Measurements from ENCODE around the gene VNN1.
"Not testable (repeated sequence)": the region's sequence is repeated elsewhere in the genome, so short reads cannot be mapped to it uniquely, and the experiment has no call there.

VNN1 gene

GRCh38 chr6:132719736-132720448, 6.0 kb upstream of the VNN1 start:
- DNase-seq = no peak

- no peak for DNase-seq
These were observed 2.2 kb upstream of the VNN1 start for GRCh38 chr6:132715881-132716637.

- DNase-seq = no peak
These were observed 1.3 kb upstream of the VNN1 start for GRCh38 chr6:132715204-132715603.

- no peak for DNase-seq
These were observed 305 bp upstream of the VNN1 start for GRCh38 chr6:132714160-132714559.

GRCh38 chr6:132712366-132712765, 1.5 kb downstream of the VNN1 start:
- no peak for DNase-seq

GRCh38 chr6:132708771-132709170, 5.1 kb downstream of the VNN1 start:
- no peak for DNase-seq

GRCh38 chr6:132708002-132708401, 5.9 kb downstream of the VNN1 start:
- no peak for DNase-seq

GRCh38 chr6:132706756-132707155, 7.1 kb downstream of the VNN1 start:
- DNase-seq = not testable (repeated sequence)

- DNase-seq = no peak
These were observed 9.9 kb downstream of the VNN1 start for GRCh38 chr6:132703936-132704335.

- DNase-seq = no peak
These were observed 15.2 kb downstream of the VNN1 start for GRCh38 chr6:132698608-132699007.

GRCh38 chr6:132695773-132696172, 18.1 kb downstream of the VNN1 start:
- DNase-seq = no peak

- DNase-seq = no peak
These were observed 20.4 kb downstream of the VNN1 start for GRCh38 chr6:132693478-132693877.

GRCh38 chr6:132690678-132691077, 23.2 kb downstream of the VNN1 start:
- no peak for DNase-seq

GRCh38 chr6:132687306-132687705, 26.5 kb downstream of the VNN1 start:
- no peak for DNase-seq

- no peak for DNase-seq
These were observed 27.3 kb downstream of the VNN1 start for GRCh38 chr6:132686531-132686930.

- DNase-seq = no peak
These were observed 28.8 kb downstream of the VNN1 start for GRCh38 chr6:132685009-132685408.

- DNase-seq = no peak
These were observed 29.6 kb downstream of the VNN1 start for GRCh38 chr6:132684272-132684671.

GRCh38 chr6:132683543-132683942, 30.3 kb downstream of the VNN1 start:
- no peak for DNase-seq

GRCh38 chr6:132679094-132679493, 34.8 kb downstream of the VNN1 start:
- not testable (repeated sequence) for DNase-seq

GRCh38 chr6:132675749-132676148, 38.1 kb downstream of the VNN1 start:
- DNase-seq = no peak

GRCh38 chr6:132675002-132675401, 38.9 kb downstream of the VNN1 start:
- DNase-seq = no peak

- no peak for DNase-seq
These were observed 40.3 kb downstream of the VNN1 start for GRCh38 chr6:132673376-132674094.

GRCh38 chr6:132671295-132671694, 42.6 kb downstream of the VNN1 start:
- no peak for DNase-seq
